ENCODE results near the gene AAMP. TPM values are rescaled to one million over a fixed set of nuclear protein-coding genes. Genes with fewer than 3 reads are reported as not detected.

AAMP gene
- polyA plus RNA-seq, 12 donors: 74.7 to 93.4 (median 82.9) TPM; not detected in 1

- DNase-seq: no peak
Observed at GRCh38 chr2:218296847-218297246, 26.9 kb upstream of the AAMP start.

- DNase-seq: no peak
Observed at GRCh38 chr2:218296200-218296599, 26.3 kb upstream of the AAMP start.

GRCh38 chr2:218295029-218295428, 25.1 kb upstream of the AAMP start:
- no peak for DNase-seq

- DNase-seq: no peak
Observed at GRCh38 chr2:218294430-218295022, 24.6 kb upstream of the AAMP start.

- DNase-seq: no peak
Observed at GRCh38 chr2:218293715-218294429, 23.9 kb upstream of the AAMP start.

GRCh38 chr2:218292048-218293014, 22.4 kb upstream of the AAMP start, which contains the start of gene TMBIM1:
TSS of gene TMBIM1 (minus strand) at chr2:218292503. CDS start at chr2:218282141, 10,362 bp downstream.
- peak; percentile 68 for DNase-seq

- no peak for DNase-seq
Observed at GRCh38 chr2:218291318-218292047, 21.5 kb upstream of the AAMP start.

GRCh38 chr2:218290316-218291261, 20.7 kb upstream of the AAMP start:
- no peak for DNase-seq

- no peak for DNase-seq
Observed at GRCh38 chr2:218289639-218290315, 19.8 kb upstream of the AAMP start.

GRCh38 chr2:218286570-218287459, 16.9 kb upstream of the AAMP start:
- DNase-seq: peak; percentile 94

- DNase-seq: no peak
Observed at GRCh38 chr2:218285604-218286003, 15.7 kb upstream of the AAMP start.

- no peak for DNase-seq
Observed at GRCh38 chr2:218284106-218284811, 14.3 kb upstream of the AAMP start.

GRCh38 chr2:218282173-218282991, 12.4 kb upstream of the AAMP start:
- DNase-seq: no peak

- no peak for DNase-seq
Observed at GRCh38 chr2:218281449-218281848, 11.5 kb upstream of the AAMP start.

GRCh38 chr2:218280260-218280870, 10.4 kb upstream of the AAMP start:
- DNase-seq: no peak

- DNase-seq: no peak
Observed at GRCh38 chr2:218278531-218279360, 8.8 kb upstream of the AAMP start.

Measured in muscle of arm (tissue), 12 donors.